ENCODE measurements around the gene SIPA1. TPM values are rescaled to one million over a fixed set of nuclear protein-coding genes. Genes with fewer than 3 reads are reported as not detected.

SIPA1 gene
- total and polyA plus RNA-seq, 2 of the 13 experiments (the other 11 are each of a cell fraction or from before 2014, with no cell fraction given), result 5.8 to 7.7 TPM

- TF ChIP-seq RFX3 (CRISPR knock-in tag; IDR thresholded peaks at IDR 0.05) (no peak), BCL3 (CRISPR knock-in tag; IDR thresholded peaks at IDR 0.05) (no peak; the same call in 1 of the 2 replicates), NCOA2 (CRISPR knock-in tag; IDR thresholded peaks at IDR 0.05) (no peak), ZNF207 (IDR thresholded peaks at IDR 0.05; ENCODE audit: borderline replicate concordance) (no peak), SOX6 (IDR thresholded peaks at IDR 0.05) (no peak), SOX6 (CRISPR knock-in tag; IDR thresholded peaks at IDR 0.05) (peak; percentile 21; the same call in 1 of the 2 replicates), NRL (CRISPR knock-in tag; IDR thresholded peaks at IDR 0.05; ENCODE audit: borderline replicate concordance) (peak; percentile 74), KDM5B (CRISPR knock-in tag; IDR thresholded peaks at IDR 0.05; ENCODE audit: borderline replicate concordance) (0 out of 2 replicates have a peak, but pooled peaks have one; percentile 24), HNF4G (IDR thresholded peaks at IDR 0.05; ENCODE audit: borderline replicate concordance, low read depth, low read length) (no peak), HNF4G (CRISPR knock-in tag; IDR thresholded peaks at IDR 0.05; ENCODE audit: borderline replicate concordance, low read depth) (peak; percentile 20; the same call in 1 of the 2 replicates), RBM39 (IDR thresholded peaks at IDR 0.05; ENCODE audit: low read depth, low read length, poor library complexity, severe bottlenecking) (no peak), MEF2D (CRISPR knock-in tag; IDR thresholded peaks at IDR 0.05) (peak; percentile 44), MED1 (CRISPR knock-in tag; IDR thresholded peaks at IDR 0.05) (0 out of 2 replicates have a peak, but pooled peaks have one; percentile 21), TCF12 (IDR thresholded peaks at IDR 0.05) (no peak), TCF12 (CRISPR knock-in tag; IDR thresholded peaks at IDR 0.05) (no peak), KLF12 (CRISPR knock-in tag; IDR thresholded peaks at IDR 0.05; ENCODE audit: borderline replicate concordance) (no peak), PHF21A (CRISPR knock-in tag; IDR thresholded peaks at IDR 0.05) (peak; percentile 47; the same call in 1 of the 2 replicates), DZIP1 (CRISPR knock-in tag; IDR thresholded peaks at IDR 0.05) (peak; percentile 24; the same call in 1 of the 2 replicates), ZNF549 (CRISPR knock-in tag; IDR thresholded peaks at IDR 0.05) (no peak), ZBTB14 (CRISPR knock-in tag; IDR thresholded peaks at IDR 0.05) (no peak), HOXA9 (CRISPR knock-in tag; IDR thresholded peaks at IDR 0.05; ENCODE audit: borderline replicate concordance) (0 out of 2 replicates have a peak, but pooled peaks have one; percentile 63), UBTF (CRISPR knock-in tag; IDR thresholded peaks at IDR 0.05) (peak; percentile 21; the same call in 1 of the 2 replicates), ZBTB20 (CRISPR knock-in tag; IDR thresholded peaks at IDR 0.05; ENCODE audit: borderline replicate concordance, low read depth) (peak; percentile 14; the same call in 1 of the 2 replicates)
Measured at GRCh38 chr11:65661599-65662246, 23.8 kb downstream of the SIPA1 start (continued).
